Measurements from ENCODE around the gene UMAD1. TPM values are rescaled to one million over a fixed set of nuclear protein-coding genes. Genes with fewer than 3 reads are reported as not detected.

UMAD1 gene
- total RNA-seq, 6 experiments from 2014 or later: 7.6 to 15.3 (median 9.5) TPM

- peaks cover 0 to 10% (median 2%) of the 10 kb centered on the region in 4 donors for H3K4me1 ChIP-seq
- no peaks in the 10 kb centered on the region for H3K36me3 ChIP-seq
- TF ChIP-seq POLR2A (IDR thresholded peaks at IDR 0.05): no peak
- no peak for TF ChIP-seq CTCF (IDR thresholded peaks at IDR 0.05)
- H3K4me3 ChIP-seq: no peak overlapping the region
- H3K9me3 ChIP-seq: no peaks in the 10 kb centered on the region
- intact Hi-C loops (cut with DNase I): no loop called here
- no peak for DNase-seq
- no peaks in the 10 kb centered on the region for H3K27me3 ChIP-seq
- no peak for ATAC-seq
- H3K27ac ChIP-seq: no peak overlapping the region
- 63% methylated on average over 4 of the region's 4 CpGs for WGBS (ENCODE audit: insufficient coverage, low coverage, low lambda C conversion rate, missing lambda C conversion rate)
These were observed 268.8 kb downstream of the UMAD1 start for GRCh38 chr7:7909376-7909775.

GRCh38 chr7:7911369-7912123, 271.0 kb downstream of the UMAD1 start:
- H3K4me3 ChIP-seq: no peak overlapping the region
- intact Hi-C loops (cut with DNase I): no loop called here
- WGBS (ENCODE audit: insufficient coverage, low coverage, low lambda C conversion rate, missing lambda C conversion rate): 72% methylated on average over 4 of the region's 4 CpGs
- H3K36me3 ChIP-seq: no peaks in the 10 kb centered on the region
- H3K27ac ChIP-seq: no peak overlapping the region
- TF ChIP-seq POLR2A (IDR thresholded peaks at IDR 0.05): no peak
- no peak for TF ChIP-seq CTCF (IDR thresholded peaks at IDR 0.05)
- DNase-seq (no peak), ATAC-seq (no peak)
- H3K27me3 ChIP-seq: no peaks in the 10 kb centered on the region
- peaks cover 0 to 10% (median 2%) of the 10 kb centered on the region in 4 donors for H3K4me1 ChIP-seq
- H3K9me3 ChIP-seq: no peaks in the 10 kb centered on the region

DNA sequence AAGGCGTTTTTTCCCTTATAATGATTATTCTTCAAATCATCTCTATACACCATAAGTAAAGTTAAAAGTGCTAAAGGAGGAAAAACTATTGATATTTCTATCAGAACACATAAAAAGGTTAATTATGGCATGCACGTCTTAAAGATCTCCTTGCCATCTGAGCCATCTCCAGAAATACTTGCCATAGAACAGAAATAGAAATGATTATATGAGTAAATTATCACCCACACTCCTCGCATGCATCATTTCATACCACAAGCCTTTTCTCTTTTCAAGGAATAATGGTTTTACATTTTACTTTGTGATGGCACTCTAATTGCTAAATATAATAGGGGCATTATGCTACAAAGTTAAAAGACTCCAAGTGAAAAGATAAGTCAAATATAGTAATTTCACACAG, 272.4 kb downstream of the UMAD1 start:
- Histone ChIP-seq H3K4me3 (no peak overlapping the region), H3K27me3 (no peaks in the 10 kb centered on the region), H3K4me1 (peaks cover 0 to 10% (median 2%) of the 10 kb centered on the region in 4 donors), H3K9me3 (no peaks in the 10 kb centered on the region), H3K27ac (peak overlapping the region in 2 of 3 donors; percentile 51 to 61), H3K36me3 (no peaks in the 10 kb centered on the region)
- WGBS (ENCODE audit: insufficient coverage, low coverage, low lambda C conversion rate, missing lambda C conversion rate): 84% methylated on average over 3 of the region's 3 CpGs
- no peak for ATAC-seq
- TF ChIP-seq POLR2A (IDR thresholded peaks at IDR 0.05) (no peak), CTCF (IDR thresholded peaks at IDR 0.05) (no peak)
- DNase-seq: no peak
- intact Hi-C loops (cut with DNase I): no loop called here

- Histone ChIP-seq H3K4me3 (no peak overlapping the region), H3K36me3 (no peaks in the 10 kb centered on the region), H3K27me3 (no peaks in the 10 kb centered on the region), H3K9me3 (no peaks in the 10 kb centered on the region), H3K4me1 (peaks cover 0 to 10% (median 2%) of the 10 kb centered on the region in 4 donors), H3K27ac (peak overlapping the region in 2 of 3 donors; percentile 51 to 61)
- ATAC-seq: peak; percentile 94 to 96 (median 94)
- TF ChIP-seq POLR2A (IDR thresholded peaks at IDR 0.05) (no peak), CTCF (IDR thresholded peaks at IDR 0.05) (no peak)
- DNase-seq: no peak
- WGBS (ENCODE audit: insufficient coverage, low coverage, low lambda C conversion rate, missing lambda C conversion rate): 32% methylated on average over 3 of the region's 3 CpGs
- intact Hi-C loops (cut with DNase I): no loop called here
These were observed 273.0 kb downstream of the UMAD1 start for GRCh38 chr7:7913504-7913903.
